ENCODE data around the gene USP53.

DNA sequence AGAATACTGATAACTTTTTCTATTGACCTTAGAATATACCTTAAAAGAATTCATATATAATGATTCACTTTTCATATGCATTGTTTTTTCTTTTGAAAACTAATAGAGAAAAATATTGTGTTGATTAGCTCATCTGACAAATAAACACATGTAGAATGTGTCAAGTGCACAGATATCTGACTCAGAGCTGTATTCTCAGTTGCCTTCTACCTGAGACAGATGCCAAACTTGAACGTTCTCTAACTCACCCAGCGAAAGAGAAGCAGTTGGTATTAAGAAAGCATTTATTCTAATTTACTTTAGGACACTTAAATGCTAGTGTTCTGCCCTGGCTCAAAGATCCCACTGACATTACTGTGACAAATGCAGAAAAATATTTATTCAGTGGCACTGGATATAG, 28.1 kb downstream of the USP53 start:
- TF ChIP-seq POLR2A (IDR thresholded peaks at IDR 0.05) (no peak), EP300 (IDR thresholded peaks at IDR 0.05) (no peak), POLR2AphosphoS5 (IDR thresholded peaks at IDR 0.05) (no peak)
- TF ChIP-seq, protein P1, sequence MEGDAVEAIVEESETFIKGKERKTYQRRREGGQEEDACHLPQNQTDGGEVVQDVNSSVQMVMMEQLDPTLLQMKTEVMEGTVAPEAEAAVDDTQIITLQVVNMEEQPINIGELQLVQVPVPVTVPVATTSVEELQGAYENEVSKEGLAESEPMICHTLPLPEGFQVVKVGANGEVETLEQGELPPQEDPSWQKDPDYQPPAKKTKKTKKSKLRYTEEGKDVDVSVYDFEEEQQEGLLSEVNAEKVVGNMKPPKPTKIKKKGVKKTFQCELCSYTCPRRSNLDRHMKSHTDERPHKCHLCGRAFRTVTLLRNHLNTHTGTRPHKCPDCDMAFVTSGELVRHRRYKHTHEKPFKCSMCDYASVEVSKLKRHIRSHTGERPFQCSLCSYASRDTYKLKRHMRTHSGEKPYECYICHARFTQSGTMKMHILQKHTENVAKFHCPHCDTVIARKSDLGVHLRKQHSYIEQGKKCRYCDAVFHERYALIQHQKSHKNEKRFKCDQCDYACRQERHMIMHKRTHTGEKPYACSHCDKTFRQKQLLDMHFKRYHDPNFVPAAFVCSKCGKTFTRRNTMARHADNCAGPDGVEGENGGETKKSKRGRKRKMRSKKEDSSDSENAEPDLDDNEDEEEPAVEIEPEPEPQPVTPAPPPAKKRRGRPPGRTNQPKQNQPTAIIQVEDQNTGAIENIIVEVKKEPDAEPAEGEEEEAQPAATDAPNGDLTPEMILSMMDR (IDR thresholded peaks at IDR 0.05): no peak

All from gastroesophageal sphincter (tissue), 3 donors.